BJ (cell line): ENCODE results near the gene ELAVL3. TPM values are rescaled to one million over a fixed set of nuclear protein-coding genes. Genes with fewer than 3 reads are reported as not detected.

Experiments used
- CTCF ChIA-PET: fragments of 350-600 bp; formaldehyde crosslinking; extraction: SDS; loops from one replicate; lab custom pipeline; 2021; ENCODE audit warnings: antibody characterized with exemption, inconsistent platforms; lab: Yijun Ruan, JAX
- POLR2A ChIA-PET: fragments of 300-600 bp; sonication (Branson Sonifier 250); formaldehyde crosslinking; extraction: SDS; loops from one replicate; lab custom pipeline; 2021; ENCODE audit warnings: antibody characterized with exemption; lab: Charles Lee
- DNase-seq: peaks from one replicate; pipeline ENCODE4 v3.0.0-alpha.2; 2011; ENCODE audit warnings: low read depth
- H3K27me3 ChIP-seq: 2 replicates; pipeline ENCODE4 v1.6.0; 2011; ENCODE audit warnings: low read length; ENCODE audit not compliant: control insufficient read depth, insufficient read depth
- H3K36me3 ChIP-seq: 2 replicates; pipeline ENCODE4 v1.5.1; 2011; ENCODE audit warnings: low read length; ENCODE audit not compliant: control insufficient read depth, insufficient read depth
- H3K4me3 ChIP-seq: 2 replicates; pipeline ENCODE4 v1.5.1; 2011; ENCODE audit warnings: low read depth, mild to moderate bottlenecking, control low read depth, low read length
- polyA plus RNA-seq: library from polyadenylated mRNA; depleted of rRNA; stranded (reverse); fragments of >200 nt; gene quantifications from 2 replicates; pipeline ENCODE4 v1.2.3, GENCODE V29; 2011
- TF ChIP-seq, protein P1 (sequence below): IDR thresholded peaks from 2 replicates; pipeline ENCODE4 v1.5.1; 2011; ENCODE audit warnings: low read depth, mild to moderate bottlenecking, control low read depth, inconsistent platforms, low read length, moderate library complexity; ENCODE audit not compliant: insufficient read depth

ELAVL3 gene
- polyA plus RNA-seq, 1 experiment: not detected

DNA sequence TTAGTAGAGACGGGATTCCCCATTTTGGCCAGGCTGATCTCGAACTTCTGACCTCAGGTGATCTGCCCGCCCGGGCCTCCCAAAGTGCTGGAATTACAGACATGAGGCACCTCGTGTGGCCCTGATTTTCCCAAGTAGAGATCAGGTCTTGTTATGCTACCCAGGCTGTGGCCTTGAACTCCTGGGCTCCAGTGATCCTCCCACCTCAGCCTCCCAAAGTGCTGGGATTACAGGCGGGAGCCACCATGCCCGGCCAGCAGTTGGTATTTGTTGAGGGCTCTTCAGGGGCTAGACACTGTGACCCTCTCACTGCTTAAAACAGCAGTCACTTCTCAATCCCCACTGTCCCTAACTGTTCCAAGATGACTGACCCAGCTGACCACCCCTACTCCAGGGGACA, 8.5 kb upstream of the ELAVL3 start:
- TF ChIP-seq, protein P1, sequence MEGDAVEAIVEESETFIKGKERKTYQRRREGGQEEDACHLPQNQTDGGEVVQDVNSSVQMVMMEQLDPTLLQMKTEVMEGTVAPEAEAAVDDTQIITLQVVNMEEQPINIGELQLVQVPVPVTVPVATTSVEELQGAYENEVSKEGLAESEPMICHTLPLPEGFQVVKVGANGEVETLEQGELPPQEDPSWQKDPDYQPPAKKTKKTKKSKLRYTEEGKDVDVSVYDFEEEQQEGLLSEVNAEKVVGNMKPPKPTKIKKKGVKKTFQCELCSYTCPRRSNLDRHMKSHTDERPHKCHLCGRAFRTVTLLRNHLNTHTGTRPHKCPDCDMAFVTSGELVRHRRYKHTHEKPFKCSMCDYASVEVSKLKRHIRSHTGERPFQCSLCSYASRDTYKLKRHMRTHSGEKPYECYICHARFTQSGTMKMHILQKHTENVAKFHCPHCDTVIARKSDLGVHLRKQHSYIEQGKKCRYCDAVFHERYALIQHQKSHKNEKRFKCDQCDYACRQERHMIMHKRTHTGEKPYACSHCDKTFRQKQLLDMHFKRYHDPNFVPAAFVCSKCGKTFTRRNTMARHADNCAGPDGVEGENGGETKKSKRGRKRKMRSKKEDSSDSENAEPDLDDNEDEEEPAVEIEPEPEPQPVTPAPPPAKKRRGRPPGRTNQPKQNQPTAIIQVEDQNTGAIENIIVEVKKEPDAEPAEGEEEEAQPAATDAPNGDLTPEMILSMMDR: no peak
- H3K4me3 ChIP-seq: no peak overlapping the region
- ChIA-PET POLR2A (no interaction called here), CTCF (no interaction called here)
- no peak for DNase-seq
- no peaks in the 10 kb centered on the region for H3K27me3 ChIP-seq
- H3K36me3 ChIP-seq: peaks cover 1% of the 10 kb centered on the region

GRCh38 chr19:11486661-11487503, 6.0 kb upstream of the ELAVL3 start:
- H3K36me3 ChIP-seq: peaks cover 1% of the 10 kb centered on the region; the same call in 1 of the 2 replicates
- H3K27me3 ChIP-seq: peaks cover 3% of the 10 kb centered on the region
- no peak for DNase-seq
- ChIA-PET POLR2A (no interaction called here), CTCF (interaction anchor here (0.6 to 1.2 kb wide), 3 partner anchors 100 to 642 kb away, joined by 3 read pairs; no protein-coding TSS in a partner anchor)
- no peak overlapping the region for H3K4me3 ChIP-seq
- TF ChIP-seq, protein P1: no peak

DNA sequence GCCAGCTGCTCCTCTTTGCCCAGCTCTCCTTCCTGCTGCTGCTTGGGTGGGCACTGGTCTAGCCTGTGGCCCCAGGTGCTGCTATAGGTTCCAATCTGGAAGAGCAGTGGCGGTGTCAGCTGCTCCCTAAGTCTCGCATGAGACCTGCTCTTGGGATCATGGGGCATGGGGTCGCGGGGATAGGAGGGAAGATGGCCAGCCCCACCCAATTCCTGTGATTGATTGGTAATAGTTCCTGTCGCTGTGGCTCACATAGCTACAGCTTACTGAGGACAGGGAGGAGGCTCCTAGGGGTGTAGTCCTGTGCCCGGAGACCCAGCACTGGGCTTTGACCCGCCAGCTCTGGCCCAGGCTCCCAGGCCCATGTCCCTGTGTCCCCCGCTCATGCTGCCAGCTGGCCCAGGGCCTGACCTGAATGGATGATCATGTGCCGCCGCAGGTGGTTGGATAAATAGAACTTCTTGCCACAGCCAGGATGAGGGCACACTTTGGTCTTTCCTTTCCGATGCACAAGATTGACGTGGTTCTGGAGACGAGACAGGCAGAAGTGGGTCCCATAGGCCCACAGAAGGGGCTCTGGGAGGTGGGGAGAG, 4.5 kb upstream of the ELAVL3 start:
- ChIA-PET CTCF (interaction anchor here (0.6 to 1.6 kb wide), 8 partner anchors 8 to 549 kb away, joined by 3 to 4 read pairs (median 4); no protein-coding TSS in a partner anchor), POLR2A (interaction anchor here (0.7 kb wide), 1 partner anchor 258 kb away, joined by 5 read pairs; no protein-coding TSS in a partner anchor)
- TF ChIP-seq, protein P1: no peak
- Histone ChIP-seq H3K4me3 (no peak overlapping the region), H3K36me3 (peaks cover 1% of the 10 kb centered on the region; the same call in 1 of the 2 replicates), H3K27me3 (peaks cover 13% of the 10 kb centered on the region)
- DNase-seq: no peak

DNA sequence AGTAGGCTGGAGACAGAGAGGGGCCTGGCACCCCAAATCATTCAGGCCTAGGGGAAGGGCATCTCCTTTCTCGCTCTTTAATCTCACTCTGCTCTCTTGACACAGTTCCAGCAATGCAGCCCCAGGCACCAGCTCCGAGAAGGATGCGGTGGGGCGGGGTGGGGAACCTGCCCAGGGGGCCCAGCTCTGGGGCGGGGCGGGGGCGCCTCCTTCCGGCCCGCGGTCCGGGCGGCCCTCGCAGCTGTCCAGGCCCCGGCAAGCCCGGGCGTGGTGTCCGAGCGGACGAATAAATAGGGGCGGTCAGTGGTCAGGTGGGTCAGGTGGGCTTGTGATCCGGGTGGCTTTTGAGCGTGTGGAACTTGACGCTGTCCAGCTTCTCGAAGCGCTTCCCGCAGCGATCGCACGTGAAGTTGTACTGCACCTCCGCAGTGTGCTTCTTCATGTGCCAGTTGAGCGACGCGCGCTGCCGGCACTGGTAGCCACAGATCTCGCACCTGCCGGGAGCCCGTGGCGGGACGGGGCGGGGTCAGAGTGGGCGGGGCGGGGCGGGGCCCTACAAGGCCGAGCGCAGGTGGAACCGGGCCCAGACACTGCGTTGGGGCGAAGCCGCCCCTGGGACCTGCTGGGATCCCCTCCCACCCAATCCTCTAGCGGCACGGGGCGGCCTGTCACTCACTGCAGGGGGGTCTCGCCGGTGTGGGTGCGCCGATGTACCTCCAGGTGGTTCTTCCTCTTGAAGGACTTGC, 2.7 kb upstream of the ELAVL3 start:
- TF ChIP-seq, protein P1: no peak
- H3K36me3 ChIP-seq: no peaks in the 10 kb centered on the region; the same call in 1 of the 2 replicates
- H3K4me3 ChIP-seq: no peak overlapping the region
- H3K27me3 ChIP-seq: peaks cover 16% of the 10 kb centered on the region
- DNase-seq: no peak
- ChIA-PET POLR2A (no interaction called here), CTCF (interaction anchor here (0.8 to 3.6 kb wide), 32 partner anchors 11 to 358 kb away, joined by 3 to 28 read pairs (median 7); partner anchors contain the start of genes CCDC159, EPOR, RAB3D and SWSAP1)
